KMS-11 (cell line): ENCODE data around the gene TENM4.

ENCODE experiments used
- H2AFZ ChIP-seq: fragments of 200-600 bp; sonication (generic); 2 replicates; pipeline ENCODE4 v1.6.1; 2016; ENCODE audit warnings: antibody characterized with exemption, mixed run types, low read depth
- H3K27ac ChIP-seq: fragments of 200-600 bp; sonication (generic); 2 replicates; pipeline ENCODE4 v1.6.1; 2016; ENCODE audit warnings: mild to moderate bottlenecking, mixed run types
- H3K27me3 ChIP-seq: fragments of 200-600 bp; sonication (generic); 2 replicates; pipeline ENCODE4 v1.6.1; 2017; ENCODE audit warnings: mild to moderate bottlenecking, low read depth, mixed run types, moderate library complexity; ENCODE audit not compliant: insufficient read depth
- H3K36me3 ChIP-seq: fragments of 200-600 bp; sonication (generic); 2 replicates; pipeline ENCODE4 v1.6.1; 2017; ENCODE audit warnings: mild to moderate bottlenecking, mixed run types; ENCODE audit not compliant: insufficient read depth
- H3K4me1 ChIP-seq: fragments of 200-600 bp; sonication (generic); 2 replicates; pipeline ENCODE4 v1.6.1; 2016; ENCODE audit warnings: mild to moderate bottlenecking, low read depth, mixed run types; ENCODE audit not compliant: poor library complexity, severe bottlenecking
- H3K4me2 ChIP-seq: fragments of 200-600 bp; sonication (generic); 2 replicates; pipeline ENCODE4 v1.7.0; 2016; ENCODE audit warnings: mild to moderate bottlenecking, mixed run types
- H3K4me3 ChIP-seq: fragments of 200-600 bp; sonication (generic); IDR thresholded peaks from 2 replicates; pipeline ENCODE4 v1.6.1; 2017; ENCODE audit warnings: low read depth, low read length, mixed read lengths; ENCODE audit not compliant: insufficient read depth
- H3K79me2 ChIP-seq: fragments of 200-600 bp; sonication (generic); 2 replicates; pipeline ENCODE4 v1.6.1; 2016; ENCODE audit warnings: low read depth, mixed run types; ENCODE audit not compliant: insufficient read depth
- H3K9ac ChIP-seq: fragments of 200-600 bp; sonication (generic); 2 replicates; pipeline ENCODE4 v1.6.1; 2016; ENCODE audit warnings: mild to moderate bottlenecking, mixed run types
- H4K20me1 ChIP-seq: fragments of 200-600 bp; sonication (generic); 2 replicates; pipeline ENCODE4 v1.6.1; 2016; ENCODE audit warnings: mild to moderate bottlenecking, mixed run types; ENCODE audit not compliant: insufficient read depth
- CTCF ChIP-seq: fragments of 200-600 bp; sonication (generic); conservative IDR thresholded peaks from 2 replicates; pipeline ENCODE4 v1.6.1; 2017; ENCODE audit warnings: low read depth, mild to moderate bottlenecking, antibody characterized with exemption, low read length, moderate library complexity, mixed read lengths

The TENM4 gene

GRCh38 chr11:79033833-79034232 lies 407.0 kb downstream of the TENM4 start:
- Histone ChIP-seq H3K9ac (no peak overlapping the region), H3K27ac (no peak overlapping the region)
- no peak for TF ChIP-seq CTCF

GRCh38 chr11:79030448-79030847 lies 410.4 kb downstream of the TENM4 start:
- peaks cover 3% of the 10 kb centered on the region; the same call in 1 of the 2 replicates for H4K20me1 ChIP-seq
- no peak overlapping the region for H2AFZ ChIP-seq
- no peaks in the 10 kb centered on the region for H3K79me2 ChIP-seq
- no peak for TF ChIP-seq CTCF
- peaks cover 36% of the 10 kb centered on the region for H3K27me3 ChIP-seq
- no peak overlapping the region for H3K4me2 ChIP-seq
- no peak overlapping the region for H3K9ac ChIP-seq
- no peak overlapping the region for H3K4me3 ChIP-seq
- no peaks in the 10 kb centered on the region for H3K36me3 ChIP-seq
- peaks cover 22% of the 10 kb centered on the region for H3K4me1 ChIP-seq
- no peak overlapping the region for H3K27ac ChIP-seq

More at GRCh38 chr11:79033833-79034232, 407.0 kb downstream of the TENM4 start:
- Histone ChIP-seq H3K36me3 (no peaks in the 10 kb centered on the region), H3K27me3 (peaks cover 6% of the 10 kb centered on the region; the same call in 1 of the 2 replicates), H4K20me1 (no peaks in the 10 kb centered on the region), H2AFZ (no peak overlapping the region), H3K4me3 (no peak overlapping the region), H3K4me2 (no peak overlapping the region), H3K79me2 (no peaks in the 10 kb centered on the region), H3K4me1 (no peaks in the 10 kb centered on the region)

- Histone ChIP-seq H3K27ac (no peak overlapping the region), H3K27me3 (peaks cover 36% of the 10 kb centered on the region), H4K20me1 (peaks cover 3% of the 10 kb centered on the region; the same call in 1 of the 2 replicates), H3K79me2 (no peaks in the 10 kb centered on the region), H3K4me3 (no peak overlapping the region), H3K4me1 (peaks cover 22% of the 10 kb centered on the region), H2AFZ (no peak overlapping the region), H3K4me2 (no peak overlapping the region), H3K9ac (no peak overlapping the region), H3K36me3 (no peaks in the 10 kb centered on the region)
- no peak for TF ChIP-seq CTCF
These were observed 412.6 kb downstream of the TENM4 start for GRCh38 chr11:79028225-79028624.

GRCh38 chr11:79026803-79027445 lies 413.9 kb downstream of the TENM4 start:
- Histone ChIP-seq H4K20me1 (peaks cover 3% of the 10 kb centered on the region; the same call in 1 of the 2 replicates), H3K27ac (no peak overlapping the region), H3K27me3 (peaks cover 36% of the 10 kb centered on the region), H3K79me2 (no peaks in the 10 kb centered on the region), H3K4me3 (no peak overlapping the region), H3K9ac (no peak overlapping the region), H2AFZ (no peak overlapping the region), H3K36me3 (no peaks in the 10 kb centered on the region), H3K4me2 (peak overlapping the region; percentile 71), H3K4me1 (peaks cover 22% of the 10 kb centered on the region)
- TF ChIP-seq CTCF, result no peak
